ENCODE measurements around the gene SLC43A1. TPM values are rescaled to one million over a fixed set of nuclear protein-coding genes. Genes with fewer than 3 reads are reported as not detected.
A peak's percentile ranks its signal among the peaks of the same experiment; 100 is the strongest.
"Not testable (repeated sequence)": the region's sequence is repeated elsewhere in the genome, so short reads cannot be mapped to it uniquely, and the experiment has no call there.

Gene SLC43A1
- total RNA-seq, 1 donor from 2014 or later: 8.4 TPM

DNA sequence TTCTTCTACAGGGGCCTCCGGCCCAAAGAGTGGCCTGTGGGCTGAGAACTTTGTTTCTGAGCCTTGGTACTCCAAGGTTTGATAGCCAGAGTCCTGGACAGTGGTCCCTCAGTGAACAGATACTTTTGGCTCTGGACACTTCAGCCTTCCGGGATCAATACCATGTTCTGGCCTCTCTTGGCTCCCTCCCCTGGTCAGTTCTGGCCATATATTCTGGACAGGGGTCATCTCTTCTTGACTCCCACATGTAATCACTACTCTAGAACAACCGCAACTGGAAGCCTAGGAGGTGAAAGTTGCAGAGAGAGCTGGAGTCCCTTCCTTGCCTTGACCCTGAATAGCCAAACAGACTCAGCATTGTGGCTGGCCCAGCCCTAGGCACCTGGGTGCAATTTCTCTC is 52.9 kb downstream of the SLC43A1 start:
- no peak for DNase-seq (ENCODE audit: low spot score)

DNA sequence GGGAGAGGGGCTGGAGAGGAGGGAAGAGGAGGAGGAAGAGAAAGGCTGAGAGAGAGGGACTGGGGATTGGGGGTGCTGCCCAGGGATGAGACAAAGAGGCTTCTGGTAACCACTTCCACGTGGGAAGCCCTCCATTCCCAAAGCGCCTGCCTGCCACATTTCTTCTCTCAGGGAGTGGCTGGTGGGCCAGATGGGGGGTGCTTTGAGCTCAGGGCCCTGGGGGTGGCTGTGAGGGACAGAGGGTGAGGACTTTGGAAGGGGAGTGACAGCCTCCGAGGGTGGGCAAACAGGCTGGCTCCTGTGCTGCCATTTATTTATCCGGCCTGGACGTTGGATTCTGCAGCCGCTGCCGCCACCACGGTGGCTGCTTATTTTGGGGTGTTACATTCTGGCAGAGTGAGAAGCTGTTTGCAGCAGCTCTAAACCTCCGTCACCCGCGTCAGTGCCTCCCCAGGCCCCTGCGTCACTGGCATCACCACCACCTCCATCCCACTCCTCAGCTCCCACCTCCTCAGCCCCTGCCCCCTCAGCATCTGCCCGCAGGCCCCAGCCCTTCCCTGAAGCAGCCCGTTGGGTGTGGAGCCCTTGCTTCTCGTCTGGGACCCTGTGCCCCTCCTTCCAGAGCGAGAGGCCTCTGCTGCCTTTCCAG is 53.5 kb downstream of the SLC43A1 start:
- DNase-seq (ENCODE audit: low spot score): no peak

DNA sequence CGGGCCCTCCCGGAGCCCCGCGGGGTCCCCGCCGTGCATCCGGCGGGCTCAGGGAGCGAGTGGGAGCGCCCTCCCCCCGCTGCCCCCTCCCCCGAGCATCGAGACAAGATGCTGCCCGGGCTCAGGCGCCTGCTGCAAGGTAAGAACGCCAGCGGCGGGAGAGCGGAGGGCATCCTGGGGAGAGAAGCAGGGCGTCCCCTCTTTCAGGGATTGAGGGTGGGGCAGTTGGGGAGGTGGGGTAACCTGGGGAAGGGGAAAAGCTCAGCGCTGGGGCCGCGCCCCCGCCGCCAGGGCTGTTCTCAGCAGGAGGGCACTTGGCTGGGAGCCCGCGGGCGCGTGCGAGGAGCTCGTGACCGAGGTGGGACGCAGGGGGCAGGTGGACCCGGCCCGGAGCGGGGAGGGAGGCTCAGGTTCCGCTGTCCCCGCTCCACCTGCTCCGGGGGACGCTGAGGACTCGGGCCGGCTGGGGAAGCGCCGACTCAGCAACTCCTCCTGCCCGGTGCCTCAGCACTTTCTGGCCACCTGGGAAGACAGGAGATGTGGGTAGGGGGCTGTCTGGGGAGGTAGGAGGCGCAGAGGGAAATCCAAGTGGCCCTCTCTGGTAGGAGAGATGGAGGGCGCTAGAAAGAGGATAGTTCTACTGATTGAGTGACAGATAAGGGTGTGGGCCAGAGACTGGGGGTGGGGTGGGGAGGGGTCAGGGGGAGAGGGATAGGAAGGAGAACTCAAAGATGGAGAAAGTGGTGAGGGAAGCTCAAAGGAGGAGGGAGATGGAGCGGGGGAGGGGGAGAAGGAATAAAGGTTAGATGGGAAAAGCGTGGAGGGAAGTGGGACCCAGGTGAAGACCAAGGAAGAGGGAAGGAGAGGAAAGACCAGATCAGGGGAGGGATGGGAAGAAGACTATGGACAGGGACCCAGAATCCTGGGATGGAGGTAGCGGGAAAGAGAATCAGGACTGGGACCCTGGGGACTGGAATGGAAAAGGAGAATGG is 54.4 kb downstream of the SLC43A1 start:
- DNase-seq (ENCODE audit: low spot score): no peak

DNA sequence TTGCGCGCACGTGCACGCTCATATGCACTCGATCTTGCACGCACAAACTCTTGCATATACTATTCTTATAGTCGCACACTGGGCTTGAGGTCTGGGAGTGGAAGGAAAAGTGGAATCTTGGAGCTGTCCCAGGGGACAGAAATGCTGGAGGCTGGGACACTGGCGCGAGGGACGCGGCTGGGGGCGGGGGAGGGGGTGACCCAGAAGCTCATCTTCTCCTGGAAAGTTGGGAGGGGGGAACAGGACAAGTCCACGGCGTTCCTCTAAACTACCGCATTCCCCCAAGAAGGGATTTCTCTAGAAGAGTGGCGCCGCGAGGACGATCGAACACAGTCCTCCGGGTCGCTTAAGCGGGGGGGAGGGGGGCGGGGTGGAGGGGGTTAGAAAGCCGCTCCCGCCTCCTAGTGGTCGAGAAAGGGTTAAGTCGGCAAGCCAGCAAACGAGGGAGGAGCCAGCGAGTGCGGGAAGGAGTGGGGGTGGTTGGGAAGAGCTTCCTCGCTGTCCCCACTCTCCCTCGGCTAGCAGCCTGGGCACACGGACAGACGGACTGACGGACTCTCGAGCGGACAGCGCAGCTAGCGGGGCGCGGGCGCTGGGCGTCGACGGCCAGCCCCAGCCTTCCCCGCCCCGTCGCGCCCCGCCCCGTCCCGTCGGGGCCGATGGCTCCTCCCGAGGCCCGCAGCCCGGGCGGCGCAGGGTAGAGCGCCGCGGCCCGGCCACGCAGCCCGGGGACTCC is 55.3 kb downstream of the SLC43A1 start, which contains the start of gene RTN4RL2:
Gene RTN4RL2 (plus strand): TSS at position 507 of the 736 bp plus-strand sequence. CDS start 338 bp downstream, outside the sequence.
- no peak for DNase-seq (ENCODE audit: low spot score)

DNA sequence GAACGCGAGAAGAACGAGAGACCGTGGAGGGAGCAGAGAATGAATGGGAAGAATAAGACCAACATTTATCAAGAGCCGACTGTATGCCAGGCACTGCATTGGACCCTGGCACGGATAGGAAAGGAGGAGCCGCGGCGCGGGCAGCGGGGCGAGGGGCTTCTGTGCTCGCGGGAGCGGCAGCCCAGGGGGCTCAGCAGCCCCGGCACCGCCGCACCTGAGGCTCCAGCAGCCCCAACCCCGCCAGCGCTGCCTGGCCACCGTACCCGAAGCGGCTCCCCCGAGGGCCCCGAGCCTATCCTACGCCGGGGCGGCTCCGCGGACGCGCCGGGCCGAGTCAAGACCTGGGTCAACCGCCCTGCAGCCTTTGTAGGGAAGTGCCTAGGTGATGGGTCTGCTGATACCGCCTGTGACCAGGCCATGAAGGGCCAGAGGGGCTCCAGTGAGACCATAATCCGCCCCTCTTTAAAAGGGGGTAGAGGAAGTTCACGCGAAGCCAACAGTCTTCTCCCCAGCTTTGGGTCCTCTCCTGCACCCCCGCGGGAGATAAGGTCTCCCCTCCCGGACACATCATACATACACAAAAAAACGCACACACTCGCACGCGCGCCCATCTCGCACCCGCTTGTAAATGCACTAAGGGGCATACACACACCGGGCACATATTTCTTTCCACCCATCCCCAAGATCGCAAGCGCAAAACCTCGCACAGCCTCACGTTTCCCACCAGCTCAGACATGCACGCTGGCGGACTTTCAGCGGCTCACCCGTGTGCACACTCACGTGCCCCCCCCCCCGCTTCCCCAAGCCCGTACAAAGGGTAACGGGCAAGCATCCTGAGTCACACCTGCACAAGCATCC is 56.1 kb downstream of the SLC43A1 start:
- no peak for DNase-seq (ENCODE audit: low spot score)

DNA sequence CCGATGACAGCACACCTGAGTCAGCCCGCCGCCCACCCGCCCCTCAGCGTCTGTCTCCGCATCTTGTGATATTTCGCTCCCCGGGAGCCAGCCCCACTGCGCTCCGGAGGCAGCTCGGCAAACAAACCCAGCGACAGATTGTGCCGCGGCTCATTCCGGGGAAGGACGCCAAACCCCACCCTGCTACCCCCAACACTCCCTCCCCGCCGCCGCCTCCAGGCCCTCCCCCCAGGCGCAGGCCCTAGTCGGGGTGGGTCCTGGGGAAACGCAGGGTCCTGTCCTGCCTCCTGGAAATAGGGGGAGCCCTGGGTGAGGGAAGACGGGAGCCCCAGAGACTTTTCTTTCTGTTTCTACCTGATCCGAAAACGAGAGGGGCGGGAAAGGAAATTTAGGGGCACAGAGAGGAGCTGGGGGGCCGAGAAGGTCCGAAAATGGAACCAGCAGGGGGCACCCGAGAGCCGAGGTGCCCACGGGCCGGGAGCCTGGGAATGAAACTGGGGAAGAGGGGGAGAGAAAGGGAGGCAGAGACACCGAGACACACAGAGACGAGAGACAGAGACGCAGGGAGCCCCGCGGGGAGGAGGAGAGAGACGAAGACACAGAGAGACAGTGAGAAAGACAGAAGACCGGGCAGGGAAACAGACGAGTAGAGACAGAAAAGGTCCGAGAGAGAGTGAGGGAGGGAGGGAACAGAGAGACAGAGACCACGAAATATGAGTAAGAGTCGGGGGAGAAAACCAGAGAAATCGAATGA is 56.9 kb downstream of the SLC43A1 start:
- no peak for DNase-seq (ENCODE audit: low spot score)

DNA sequence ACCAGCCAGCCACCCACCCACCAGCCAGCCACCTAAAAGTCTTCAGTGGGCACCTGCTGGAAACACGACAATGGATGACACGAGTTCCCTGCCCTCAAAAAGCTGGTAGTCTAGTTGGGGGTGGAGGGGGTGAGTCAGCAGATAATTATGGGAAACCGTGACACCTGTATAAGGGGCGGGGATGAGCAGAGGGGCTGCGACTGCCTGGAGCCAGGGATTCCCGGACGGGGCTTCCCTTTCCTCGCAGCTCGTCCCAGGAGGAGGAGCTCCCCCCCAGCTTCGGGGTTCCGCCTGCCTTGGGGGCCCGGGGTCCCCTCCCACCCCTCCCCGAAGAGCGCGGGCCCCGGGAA is 57.5 kb downstream of the SLC43A1 start:
- no peak for DNase-seq (ENCODE audit: low spot score)

DNA sequence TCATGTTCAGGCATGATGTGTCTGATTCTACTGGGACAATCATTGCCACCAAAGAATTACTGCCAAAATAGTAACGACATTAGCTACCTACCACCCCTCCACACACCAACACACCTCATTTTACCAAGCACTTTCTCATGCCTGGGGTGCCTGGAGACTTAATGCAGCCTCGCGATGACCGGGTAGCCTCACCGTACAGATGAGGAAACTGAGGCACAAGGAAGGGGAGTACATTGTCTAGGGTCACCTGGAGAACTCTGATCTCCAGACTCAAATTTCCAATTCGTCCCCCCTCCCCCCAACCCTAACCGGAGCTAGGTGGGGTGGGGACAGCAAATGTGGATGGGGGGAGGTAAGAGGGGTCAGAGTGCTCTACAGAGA is 57.9 kb downstream of the SLC43A1 start:
- DNase-seq (ENCODE audit: low spot score): no peak

DNA sequence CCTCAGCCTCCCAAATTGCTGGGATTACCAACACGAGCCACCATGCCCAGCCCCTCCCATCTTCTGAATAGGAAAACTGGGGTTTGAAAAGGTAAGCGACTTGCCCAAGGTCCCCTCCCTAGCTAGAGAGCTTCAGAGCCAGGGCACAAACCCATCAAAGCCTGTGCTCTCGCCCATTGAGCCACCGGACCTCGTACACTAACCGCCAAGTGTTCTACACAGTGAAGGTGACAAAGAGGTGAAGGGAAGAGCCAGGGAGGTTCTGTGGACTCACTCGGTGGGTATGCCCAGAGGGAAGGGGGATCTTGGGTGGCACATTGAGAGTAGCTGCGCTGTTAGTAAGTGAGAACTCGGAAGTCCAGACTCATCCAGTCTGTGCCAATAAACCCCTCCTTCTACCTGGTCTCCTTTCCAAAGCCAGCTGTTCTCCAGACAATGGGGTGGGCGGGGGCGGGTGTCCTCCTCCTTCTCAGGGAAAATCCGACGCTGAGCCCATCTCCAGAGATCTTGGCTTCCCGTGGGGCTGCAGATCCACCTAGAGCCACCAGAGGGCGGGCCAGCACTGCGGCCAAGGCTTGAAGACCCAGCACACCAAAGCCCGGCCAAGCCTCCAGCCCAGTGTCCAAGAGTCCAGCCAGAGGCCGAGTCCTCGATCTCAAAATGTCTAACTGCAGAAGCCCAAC is 58.4 kb downstream of the SLC43A1 start:
- peak; percentile 95 for DNase-seq (ENCODE audit: low spot score)

DNA sequence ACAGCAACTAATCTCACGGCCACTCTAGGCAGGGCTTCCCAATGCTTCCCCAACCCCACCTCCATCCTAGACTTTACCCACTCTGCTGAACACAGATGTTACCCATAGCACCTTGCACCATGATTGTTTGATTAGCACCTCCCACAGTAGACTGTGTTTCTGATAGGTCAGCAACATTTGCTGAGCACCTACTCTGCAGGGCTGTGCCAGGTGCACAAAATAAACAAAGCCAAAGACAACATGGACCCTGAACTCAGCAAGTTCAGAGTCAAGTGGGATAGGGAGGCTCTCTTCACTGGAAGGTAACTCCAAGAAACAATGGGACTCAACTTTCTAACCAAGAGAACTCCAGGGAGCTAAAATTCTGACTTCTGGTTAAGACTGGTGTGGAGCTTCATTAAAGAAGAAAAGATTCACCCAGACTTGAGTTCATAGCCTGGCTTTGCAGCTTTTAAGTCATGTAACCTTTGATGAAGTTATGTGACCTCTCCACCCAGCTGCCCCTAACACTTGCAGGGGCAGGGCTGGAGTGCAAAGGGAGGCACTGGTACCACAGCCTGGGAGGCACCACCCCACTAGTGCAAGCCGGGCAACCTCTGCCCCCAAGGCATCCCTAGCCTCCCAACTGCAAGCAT is 61.8 kb downstream of the SLC43A1 start:
- DNase-seq (ENCODE audit: low spot score): no peak

DNA sequence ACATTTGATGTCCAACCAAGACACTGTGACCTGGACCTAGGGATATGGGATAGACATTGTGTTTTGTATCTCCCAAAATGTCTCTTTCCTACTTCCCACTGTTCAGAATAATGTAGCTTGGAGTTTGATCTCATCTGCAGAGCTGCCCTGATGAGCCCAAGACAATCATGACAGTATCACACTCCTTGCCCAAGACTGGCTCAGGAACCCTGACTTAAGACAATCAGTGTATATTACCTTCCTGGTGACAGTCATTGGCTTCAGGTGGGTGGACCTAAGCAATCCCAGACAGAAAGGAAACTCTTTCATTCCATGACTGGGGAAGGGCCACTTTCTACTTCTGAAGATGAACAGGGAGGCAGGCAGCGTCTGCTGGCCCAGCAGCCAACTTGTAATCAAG is 69.4 kb downstream of the SLC43A1 start:
- DNase-seq (ENCODE audit: low spot score): no peak

DNA sequence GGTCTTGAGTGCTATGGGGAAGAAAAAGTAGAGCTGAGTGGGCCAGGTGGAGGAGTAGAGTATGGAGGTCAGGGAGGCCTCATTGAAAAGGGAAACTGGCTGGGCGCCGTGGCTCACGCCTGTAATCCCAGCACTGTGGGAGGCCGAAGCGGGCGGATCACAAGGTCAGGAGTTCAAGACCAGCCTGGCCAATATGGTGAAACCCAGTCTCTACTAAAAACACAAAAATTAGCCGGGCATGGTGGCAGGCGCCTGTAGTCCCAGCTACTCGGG is 70.4 kb downstream of the SLC43A1 start:
- DNase-seq (ENCODE audit: low spot score): not testable (repeated sequence)

DNA sequence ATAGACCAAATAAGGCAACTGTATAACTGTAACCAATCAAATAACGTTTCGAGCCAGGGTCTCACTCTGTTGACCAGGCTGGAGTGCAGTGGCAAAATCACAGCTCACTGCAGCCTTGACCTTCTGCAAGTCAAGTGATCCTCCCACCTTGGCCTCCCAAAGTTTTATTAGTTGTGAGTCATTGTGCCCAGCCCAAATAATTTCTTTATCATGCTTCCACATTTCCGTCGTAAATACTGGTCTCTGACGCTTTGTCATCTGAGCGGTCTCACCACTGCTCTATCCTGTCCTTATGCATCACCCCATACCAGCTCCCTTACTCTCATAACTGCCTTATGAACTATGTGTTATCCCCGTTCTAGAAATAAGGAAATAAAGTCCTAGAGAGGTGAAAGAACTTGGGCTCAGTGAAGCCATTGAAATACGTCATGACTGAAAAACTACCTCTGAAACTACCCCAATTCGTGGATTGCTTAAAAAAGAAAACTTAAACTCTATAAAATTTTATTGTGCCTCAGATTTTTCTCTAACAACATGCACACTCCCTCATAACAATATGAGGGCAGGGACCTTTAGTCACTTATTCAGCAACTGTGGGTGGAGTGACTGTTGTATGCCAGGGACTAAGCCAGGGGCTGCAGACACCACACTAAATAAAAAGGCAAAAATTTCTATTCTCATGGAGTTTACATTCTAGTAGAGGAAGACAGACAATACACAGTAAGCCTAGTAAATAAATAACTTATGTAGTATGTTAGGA is 71.0 kb downstream of the SLC43A1 start:
- no peak for DNase-seq (ENCODE audit: low spot score)

DNA sequence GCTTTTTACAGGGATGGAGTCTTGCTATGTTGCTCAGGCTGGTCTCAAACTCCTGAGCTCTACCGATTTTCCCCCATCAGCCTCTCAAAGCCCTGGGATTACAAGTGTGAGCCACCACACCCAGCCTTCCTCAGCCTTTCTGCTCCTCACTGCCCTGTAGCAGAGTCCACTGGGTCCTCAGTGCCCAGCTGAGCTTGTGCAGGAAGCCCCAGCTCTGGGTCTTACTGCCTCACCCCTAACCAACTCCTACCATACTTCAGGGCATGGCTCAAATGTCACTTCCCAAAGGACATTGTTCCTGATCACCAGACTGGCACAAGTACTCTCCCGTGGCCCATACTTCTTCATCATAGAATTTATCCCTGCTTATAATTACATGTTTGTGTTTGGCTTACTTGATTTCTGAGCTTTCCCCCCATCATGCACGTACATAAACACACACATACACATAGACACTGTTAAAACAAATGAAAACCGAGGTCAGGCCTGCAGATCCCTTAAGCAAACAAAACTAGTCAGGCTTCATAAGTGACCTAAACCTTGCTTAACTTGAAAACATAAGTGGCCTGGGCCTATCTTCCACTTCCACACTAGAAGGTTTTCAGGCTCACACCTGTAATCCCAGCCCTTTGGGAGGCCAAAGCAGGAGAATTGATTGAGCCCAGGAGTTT is 74.6 kb downstream of the SLC43A1 start:
- no peak for DNase-seq (ENCODE audit: low spot score)

DNA sequence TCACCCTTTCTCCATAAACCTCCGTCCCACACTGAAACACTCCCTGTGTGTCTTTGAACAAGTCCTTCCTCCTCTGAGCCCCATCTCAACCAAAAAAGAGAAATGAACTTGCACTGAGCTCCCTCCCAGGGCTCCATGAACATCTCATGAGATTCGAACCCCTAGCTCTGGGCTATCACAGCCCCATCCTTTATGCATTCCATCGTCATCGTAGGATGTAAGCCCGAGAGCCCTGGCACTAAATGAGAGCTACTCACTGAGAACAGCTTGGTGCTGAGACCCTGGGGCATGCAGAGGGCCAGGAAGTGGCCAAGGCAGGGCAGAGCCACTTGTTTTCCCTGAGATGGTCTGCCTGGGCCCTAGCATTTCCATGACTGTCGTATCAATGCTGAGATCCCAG is 75.7 kb downstream of the SLC43A1 start:
- no peak for DNase-seq (ENCODE audit: low spot score)

DNA sequence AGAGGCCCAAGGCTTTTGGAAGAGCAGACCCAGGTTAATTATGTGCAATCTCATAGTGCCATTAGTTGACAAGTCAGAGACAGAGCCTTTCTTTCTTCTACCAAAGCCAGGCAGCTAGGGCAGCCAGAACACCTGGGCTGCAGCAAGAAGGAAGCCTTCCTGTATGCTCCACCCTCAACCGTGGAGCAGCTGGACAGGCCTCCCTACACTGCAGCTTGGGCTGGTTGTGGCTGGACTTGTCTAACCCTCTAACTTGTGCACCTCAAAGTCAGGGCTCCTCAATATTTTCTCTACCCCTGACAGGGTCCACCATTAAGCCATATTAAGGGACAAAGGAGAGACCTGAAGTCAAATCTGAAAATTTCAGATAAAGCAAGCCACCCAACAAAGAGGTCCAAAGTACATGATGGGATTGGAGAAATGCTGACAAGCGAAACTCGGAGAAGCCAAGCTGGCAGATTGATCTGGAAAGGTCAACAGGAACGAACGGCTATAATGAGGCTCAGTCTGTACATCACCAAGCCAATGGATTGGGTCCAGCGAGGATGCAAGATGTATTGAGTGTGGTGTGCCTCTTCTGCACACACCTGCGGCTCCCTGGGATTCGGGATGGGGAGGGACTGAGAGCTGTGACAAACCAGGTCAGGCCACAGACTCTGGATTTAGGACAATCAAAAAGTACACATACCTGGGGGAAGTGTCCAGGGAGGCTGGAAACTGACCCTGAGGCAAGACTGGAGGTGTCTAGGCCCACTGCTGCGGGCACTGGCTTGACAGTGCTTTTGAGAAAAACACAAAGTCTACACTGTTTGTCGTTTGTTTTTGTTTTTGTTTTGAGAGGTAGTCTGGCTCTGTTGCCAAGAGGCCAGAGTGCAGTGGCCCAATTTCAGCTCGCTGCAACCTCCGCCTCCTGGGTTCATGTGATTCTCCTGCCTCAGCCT is 76.9 kb downstream of the SLC43A1 start:
- DNase-seq (ENCODE audit: low spot score): no peak

DNA sequence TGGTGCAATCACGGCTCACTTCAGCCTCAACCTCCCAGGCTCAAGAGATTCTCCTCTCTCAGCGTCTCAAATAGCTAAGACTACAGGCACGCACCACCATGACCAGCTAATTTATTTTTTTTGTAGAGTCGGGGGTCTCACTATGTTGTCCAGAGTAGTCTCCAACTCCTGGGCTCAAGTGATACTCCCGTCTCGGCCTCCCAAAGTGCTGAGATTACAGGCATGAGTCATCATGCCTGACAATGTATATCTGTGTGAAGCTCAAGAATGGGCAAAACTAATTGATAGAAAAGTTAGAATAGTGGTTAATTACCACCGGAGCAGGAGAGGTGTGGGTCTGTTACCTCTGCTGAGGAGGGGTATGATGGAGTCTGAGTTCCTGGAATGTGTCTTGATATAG is 79.5 kb downstream of the SLC43A1 start:
- DNase-seq (ENCODE audit: low spot score): peak; percentile 37

Measured in mesenteric fat pad (tissue), 1 donor.